Ishikawa (cell line): Measurements from ENCODE around the gene TBKBP1.

Experiments
- CEBPB ChIP-seq: IDR thresholded peaks from 2 replicates; pipeline ENCODE4 v1.6.1; 2012
- CREB1 ChIP-seq: IDR thresholded peaks from 2 replicates; pipeline ENCODE4 v1.6.1; 2012; ENCODE audit warnings: low read depth
- EGR1 ChIP-seq: IDR thresholded peaks from 2 replicates; pipeline ENCODE4 v1.6.1; 2012
- EP300 ChIP-seq: IDR thresholded peaks from 2 replicates; pipeline ENCODE4 v1.6.1; 2012; ENCODE audit warnings: borderline replicate concordance
- FOXM1 ChIP-seq: IDR thresholded peaks from 2 replicates; pipeline ENCODE4 v1.6.1; 2012; ENCODE audit warnings: low read depth, borderline replicate concordance
- MAX ChIP-seq: IDR thresholded peaks from 2 replicates; pipeline ENCODE4 v1.6.1; 2012
- NFIC ChIP-seq: IDR thresholded peaks from 2 replicates; pipeline ENCODE4 v1.6.1; 2012
- RAD21 ChIP-seq: IDR thresholded peaks from 2 replicates; pipeline ENCODE4 v1.6.1; 2012; ENCODE audit warnings: low read depth
- REST ChIP-seq: IDR thresholded peaks from 2 replicates; pipeline ENCODE4 v1.6.1; 2012; ENCODE audit warnings: low read depth, mild to moderate bottlenecking
- TAF1 ChIP-seq: IDR thresholded peaks from 2 replicates; pipeline ENCODE4 v1.6.1; 2012; ENCODE audit warnings: low read depth, mild to moderate bottlenecking
- TCF12 ChIP-seq: IDR thresholded peaks from 2 replicates; pipeline ENCODE4 v1.6.1; 2012; ENCODE audit warnings: low read depth
- TEAD4 ChIP-seq: IDR thresholded peaks from 2 replicates; pipeline ENCODE4 v1.6.1; 2012
- USF1 ChIP-seq: IDR thresholded peaks from 2 replicates; pipeline ENCODE4 v1.6.1; 2012
- YY1 ChIP-seq: IDR thresholded peaks from 2 replicates; pipeline ENCODE4 v1.6.1; 2012; ENCODE audit warnings: low read depth
- ZBTB7A ChIP-seq: IDR thresholded peaks from 2 replicates; pipeline ENCODE4 v1.6.1; 2012; ENCODE audit warnings: low read depth

The TBKBP1 gene, protein sequence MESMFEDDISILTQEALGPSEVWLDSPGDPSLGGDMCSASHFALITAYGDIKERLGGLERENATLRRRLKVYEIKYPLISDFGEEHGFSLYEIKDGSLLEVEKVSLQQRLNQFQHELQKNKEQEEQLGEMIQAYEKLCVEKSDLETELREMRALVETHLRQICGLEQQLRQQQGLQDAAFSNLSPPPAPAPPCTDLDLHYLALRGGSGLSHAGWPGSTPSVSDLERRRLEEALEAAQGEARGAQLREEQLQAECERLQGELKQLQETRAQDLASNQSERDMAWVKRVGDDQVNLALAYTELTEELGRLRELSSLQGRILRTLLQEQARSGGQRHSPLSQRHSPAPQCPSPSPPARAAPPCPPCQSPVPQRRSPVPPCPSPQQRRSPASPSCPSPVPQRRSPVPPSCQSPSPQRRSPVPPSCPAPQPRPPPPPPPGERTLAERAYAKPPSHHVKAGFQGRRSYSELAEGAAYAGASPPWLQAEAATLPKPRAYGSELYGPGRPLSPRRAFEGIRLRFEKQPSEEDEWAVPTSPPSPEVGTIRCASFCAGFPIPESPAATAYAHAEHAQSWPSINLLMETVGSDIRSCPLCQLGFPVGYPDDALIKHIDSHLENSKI

DNA sequence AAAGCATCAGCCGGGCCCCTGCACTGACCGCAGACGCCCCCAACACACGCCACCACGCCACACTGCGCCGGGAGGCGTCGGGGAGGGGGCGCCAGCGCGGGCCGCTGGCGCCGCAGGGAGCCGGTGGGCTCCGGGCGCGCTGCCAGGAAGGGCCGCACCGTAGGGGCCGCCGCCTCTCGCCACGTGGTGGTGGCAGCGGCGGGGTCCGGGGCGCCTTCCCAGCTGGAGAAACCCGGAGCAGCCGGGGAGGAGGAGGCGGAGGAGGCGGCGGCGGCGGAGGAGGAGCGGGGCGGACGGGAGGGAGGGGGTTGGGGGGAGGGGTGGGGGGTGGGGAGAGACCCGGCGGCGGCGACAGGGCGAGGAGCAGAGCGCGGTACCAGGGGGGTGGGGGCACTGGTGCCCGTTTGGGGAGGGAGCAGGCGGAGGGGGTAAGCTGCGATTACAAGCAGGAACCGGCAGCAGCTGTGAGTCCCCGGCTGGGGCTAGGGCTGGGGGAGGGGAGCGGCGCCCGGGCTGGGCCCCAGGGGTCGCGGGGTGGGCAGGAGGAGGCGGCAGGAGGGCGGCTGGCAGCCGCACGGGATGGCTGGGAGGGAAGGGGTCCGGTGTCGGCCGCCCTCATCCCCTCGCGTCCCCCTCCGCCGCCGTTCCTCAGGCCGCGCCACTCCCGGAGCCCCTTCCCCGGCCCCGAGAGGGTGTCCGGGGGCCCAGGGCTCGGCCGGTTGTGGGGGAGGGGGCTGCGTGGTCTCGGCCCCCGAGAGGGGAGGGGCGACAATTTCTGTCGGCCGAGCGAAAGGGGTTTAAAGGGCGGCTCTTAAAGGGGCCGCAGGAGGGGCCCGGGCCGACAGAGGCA, at the start of gene TBKBP1:
TBKBP1 (plus strand) TSS at position 431 of the 850 bp plus-strand sequence. CDS start 1,952 bp downstream, outside the sequence.
- TF ChIP-seq EP300 (no peak), CREB1 (no peak), ZBTB7A (peak; percentile 95), TAF1 (no peak)

- TF ChIP-seq CEBPB (no peak), TEAD4 (no peak), NFIC (no peak), USF1 (no peak), TCF12 (no peak), FOXM1 (no peak), EP300 (no peak), REST (no peak), CREB1 (no peak), EGR1 (no peak)
Observed at GRCh38 chr17:47644324-47644723, 49.6 kb upstream of the TBKBP1 start.

- peak; percentile 38 for TF ChIP-seq YY1
- peak; percentile 60 for TF ChIP-seq CREB1
- TF ChIP-seq TCF12, result peak; percentile 53
- TF ChIP-seq USF1, result peak; percentile 70
- TF ChIP-seq EP300, result peak; percentile 36; the same call in 1 of the 2 replicates
- TF ChIP-seq ZBTB7A, result no peak; the same call in 1 of the 2 replicates
- TF ChIP-seq NFIC, result peak; percentile 67
- TF ChIP-seq FOXM1, result peak; percentile 47; the same call in 1 of the 2 replicates
- TF ChIP-seq REST, result no peak
- peak; percentile 96 for TF ChIP-seq TAF1
- TF ChIP-seq EGR1, result peak; percentile 90
- no peak for TF ChIP-seq RAD21
- peak; percentile 93 for TF ChIP-seq MAX
- peak; percentile 32; the same call in 1 of the 2 replicates for TF ChIP-seq TEAD4
- peak; percentile 66; the same call in 1 of the 2 replicates for TF ChIP-seq CEBPB
Observed at GRCh38 chr17:47649153-47649971, 44.6 kb upstream of the TBKBP1 start, which contains the start of gene KPNB1. KPNB1 (plus strand) TSS chr17:47649919; CDS start chr17:47650245, 326 bp downstream.

DNA sequence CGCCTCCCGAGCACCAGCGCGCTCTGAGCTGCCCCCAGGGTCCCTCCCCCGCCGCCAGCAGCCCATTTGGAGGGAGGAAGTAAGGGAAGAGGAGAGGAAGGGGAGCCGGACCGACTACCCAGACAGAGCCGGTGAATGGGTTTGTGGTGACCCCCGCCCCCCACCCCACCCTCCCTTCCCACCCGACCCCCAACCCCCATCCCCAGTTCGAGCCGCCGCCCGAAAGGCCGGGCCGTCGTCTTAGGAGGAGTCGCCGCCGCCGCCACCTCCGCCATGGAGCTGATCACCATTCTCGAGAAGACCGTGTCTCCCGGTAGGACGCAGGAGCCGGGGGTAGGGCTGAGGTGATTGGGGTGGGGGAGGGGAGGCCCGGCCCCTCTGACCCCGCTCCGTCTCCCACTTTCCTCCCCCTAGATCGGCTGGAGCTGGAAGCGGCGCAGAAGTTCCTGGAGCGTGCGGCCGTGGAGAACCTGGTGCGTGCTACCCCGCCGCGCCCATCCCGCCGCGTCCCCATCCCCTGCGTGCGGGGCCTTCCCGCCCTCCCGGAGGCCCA, 43.9 kb upstream of the TBKBP1 start:
- TF ChIP-seq ZBTB7A, result peak; percentile 80; the same call in 1 of the 2 replicates
- 0 out of 2 replicates have a peak, but pooled peaks have one; percentile 35 for TF ChIP-seq EP300
- TF ChIP-seq YY1, result peak; percentile 68; the same call in 1 of the 2 replicates
- TF ChIP-seq USF1, result no peak
- no peak for TF ChIP-seq NFIC
